Measurements from ENCODE around the gene MOGAT1.
"Not testable (repeated sequence)": the region's sequence is repeated elsewhere in the genome, so short reads cannot be mapped to it uniquely, and the experiment has no call there.

MOGAT1 gene

GRCh38 chr2:222670191-222671038 lies 1.0 kb upstream of the MOGAT1 start:
- DNase-seq, result no peak

- DNase-seq, result no peak
Observed at GRCh38 chr2:222672068-222672401, 577 bp downstream of the MOGAT1 start.

GRCh38 chr2:222673273-222673672 lies 1.8 kb downstream of the MOGAT1 start:
- DNase-seq, result no peak

GRCh38 chr2:222673883-222674282 lies 2.4 kb downstream of the MOGAT1 start:
- DNase-seq, result no peak

GRCh38 chr2:222677981-222678380 lies 6.5 kb downstream of the MOGAT1 start:
- no peak for DNase-seq

- DNase-seq, result no peak
Observed at GRCh38 chr2:222683805-222684204, 12.3 kb downstream of the MOGAT1 start.

GRCh38 chr2:222686086-222686750 lies 14.8 kb downstream of the MOGAT1 start:
- DNase-seq, result no peak

GRCh38 chr2:222688917-222689316 lies 17.5 kb downstream of the MOGAT1 start:
- no peak for DNase-seq

GRCh38 chr2:222689322-222689721 lies 17.9 kb downstream of the MOGAT1 start:
- DNase-seq, result no peak

- DNase-seq, result peak; percentile 18 to 79 (median 45)
Observed at GRCh38 chr2:222690564-222691200, 19.2 kb downstream of the MOGAT1 start.

- not testable (repeated sequence) for DNase-seq
Observed at GRCh38 chr2:222693413-222693812, 22.0 kb downstream of the MOGAT1 start.

GRCh38 chr2:222693837-222694236 lies 22.4 kb downstream of the MOGAT1 start:
- DNase-seq, result peak in 1 of 5 experiments; percentile 38

- DNase-seq, result no peak
Observed at GRCh38 chr2:222698276-222698675, 26.8 kb downstream of the MOGAT1 start.

- DNase-seq, result no peak
Observed at GRCh38 chr2:222701233-222701632, 29.8 kb downstream of the MOGAT1 start.

GRCh38 chr2:222701721-222702131 lies 30.3 kb downstream of the MOGAT1 start:
- DNase-seq, result peak in 1 of 5 experiments; percentile 88

- no peak for DNase-seq
Observed at GRCh38 chr2:222703091-222703490, 31.6 kb downstream of the MOGAT1 start.

- no peak for DNase-seq
Observed at GRCh38 chr2:222703886-222704285, 32.4 kb downstream of the MOGAT1 start.

GRCh38 chr2:222706616-222707015 lies 35.2 kb downstream of the MOGAT1 start:
- DNase-seq, result no peak

GRCh38 chr2:222707102-222707688 lies 35.7 kb downstream of the MOGAT1 start:
- no peak for DNase-seq

GRCh38 chr2:222707689-222708273 lies 36.3 kb downstream of the MOGAT1 start:
- peak in 1 of 5 experiments; percentile 60 for DNase-seq

GRCh38 chr2:222708274-222708710 lies 36.8 kb downstream of the MOGAT1 start:
- peak; percentile 21 to 67 (median 59) for DNase-seq

- no peak for DNase-seq
Observed at GRCh38 chr2:222709191-222709891, 37.9 kb downstream of the MOGAT1 start.
